Activated CD4-positive, alpha-beta memory T cell treated with anti-CD3 and anti-CD28 coated beads, Interleukin-2, amount 10 ng/mL, durations not matched to agents 7 days and 5 days (primary cell): ENCODE data around the gene DHRS7B. TPM values are rescaled to one million over a fixed set of nuclear protein-coding genes. Genes with fewer than 3 reads are reported as not detected.

Experiments used
- CTCF ChIA-PET: fragments of 350-600 bp; sonication (Branson Sonifier 250); formaldehyde crosslinking; loops from one replicate; lab custom pipeline; 2021; ENCODE audit warnings: antibody characterized with exemption, inconsistent platforms; lab: Charles Lee
- POLR2A ChIA-PET: fragments of 350-600 bp; sonication (Branson Sonifier 250); formaldehyde crosslinking; loops from one replicate; lab custom pipeline; 2021; ENCODE audit warnings: antibody characterized with exemption; lab: Charles Lee
- DNase-seq: peaks from one replicate; pipeline ENCODE4 v3.0.0-alpha.2; 2020
- H3K27ac Mint-ChIP-seq: one replicate; pipeline ENCODE4 v1.8.0; 2021; ENCODE audit warnings: mild to moderate bottlenecking, mixed read lengths
- H3K27me3 Mint-ChIP-seq: one replicate; pipeline ENCODE4 v1.8.0; 2021; ENCODE audit warnings: mixed read lengths
- H3K36me3 Mint-ChIP-seq: one replicate; pipeline ENCODE4 v1.8.0; 2021; ENCODE audit warnings: low read depth, mixed read lengths
- H3K4me1 Mint-ChIP-seq: one replicate; pipeline ENCODE4 v1.8.0; 2021; ENCODE audit warnings: mixed read lengths
- H3K4me3 Mint-ChIP-seq: one replicate; pipeline ENCODE4 v1.8.0; 2021; ENCODE audit warnings: mild to moderate bottlenecking, mixed read lengths
- H3K9me3 Mint-ChIP-seq: one replicate; pipeline ENCODE4 v1.8.0; 2021; ENCODE audit warnings: mixed read lengths
- total RNA-seq, 2 experiments: library from RNA; stranded (reverse); gene quantifications; one replicate each; pipeline ENCODE4 v1.2.3, GENCODE V29; 2021

The DHRS7B gene
- total RNA-seq, 2 experiments from 2014 or later, result 12.1 to 15.3 TPM

DNA sequence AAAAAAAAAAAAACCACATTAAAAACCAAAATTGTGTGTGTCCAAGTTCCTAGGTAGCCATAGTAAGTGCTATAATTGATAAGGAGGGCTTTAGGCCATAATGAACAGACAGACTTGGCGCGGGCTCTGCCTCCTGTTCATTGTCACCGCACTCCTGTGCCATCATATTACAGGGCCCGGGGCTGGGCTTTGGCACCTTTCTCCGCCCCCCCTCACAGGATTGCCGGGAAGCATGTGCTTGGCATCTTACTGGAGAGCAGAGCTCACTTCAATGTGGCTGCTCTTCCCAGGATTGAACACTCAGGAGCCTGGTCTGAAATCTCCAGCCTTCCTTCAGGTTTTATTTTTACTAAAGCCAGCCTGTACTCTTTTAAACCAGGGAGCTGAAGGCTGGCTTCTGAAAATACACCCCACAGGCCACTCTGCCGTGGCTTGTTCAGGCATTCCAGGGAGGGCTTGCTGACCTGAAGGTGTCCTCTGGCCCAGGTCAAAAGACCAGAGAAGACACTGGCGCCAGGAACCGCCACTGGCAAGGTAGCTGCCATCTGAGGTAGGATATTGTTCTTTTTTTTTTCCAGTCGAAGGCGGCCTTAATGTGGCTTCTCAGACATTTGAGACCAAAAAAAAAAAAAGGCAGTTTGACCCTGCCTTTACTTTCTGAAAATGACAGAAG lies 39.3 kb downstream of the DHRS7B start:
- ChIA-PET POLR2A (no interaction called here), CTCF (no interaction called here)
- no peaks in the 10 kb centered on the region for H3K9me3 Mint-ChIP-seq
- H3K4me1 Mint-ChIP-seq, result peaks cover 4% of the 10 kb centered on the region
- no peak overlapping the region for H3K4me3 Mint-ChIP-seq
- no peaks in the 10 kb centered on the region for H3K27me3 Mint-ChIP-seq
- DNase-seq, result no peak
- H3K36me3 Mint-ChIP-seq, result no peaks in the 10 kb centered on the region
- H3K27ac Mint-ChIP-seq, result no peak overlapping the region

GRCh38 chr17:21166595-21167210 lies 39.9 kb downstream of the DHRS7B start:
- Mint-ChIP-seq H3K4me3 (no peak overlapping the region), H3K9me3 (no peaks in the 10 kb centered on the region), H3K27me3 (no peaks in the 10 kb centered on the region), H3K4me1 (peaks cover 11% of the 10 kb centered on the region), H3K36me3 (no peaks in the 10 kb centered on the region), H3K27ac (no peak overlapping the region)
- ChIA-PET POLR2A (no interaction called here), CTCF (no interaction called here)
- DNase-seq, result no peak

- Mint-ChIP-seq H3K36me3 (no peaks in the 10 kb centered on the region), H3K27me3 (no peaks in the 10 kb centered on the region), H3K27ac (no peak overlapping the region), H3K4me3 (no peak overlapping the region), H3K9me3 (no peaks in the 10 kb centered on the region), H3K4me1 (peaks cover 14% of the 10 kb centered on the region)
- DNase-seq, result no peak
- CTCF ChIA-PET, result no interaction called here
- POLR2A ChIA-PET, result no interaction called here
Observed at GRCh38 chr17:21167303-21167702, 40.5 kb downstream of the DHRS7B start.

DNA sequence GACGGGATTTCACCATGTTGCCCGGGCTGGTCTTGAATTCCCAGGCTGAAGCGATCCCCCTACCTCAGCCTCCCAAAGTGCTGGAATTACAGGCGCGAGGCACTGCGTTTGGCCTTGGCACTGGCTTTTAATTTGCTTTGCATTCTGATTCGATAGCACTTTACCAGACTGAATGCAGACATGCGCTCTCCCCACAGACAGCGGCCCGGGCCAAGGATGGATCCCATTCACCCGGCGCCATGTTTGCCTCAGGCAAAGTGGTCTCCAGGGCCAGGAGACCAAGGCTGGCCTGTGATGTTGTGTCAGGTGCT lies 41.7 kb downstream of the DHRS7B start:
- Mint-ChIP-seq H3K9me3 (no peaks in the 10 kb centered on the region), H3K27me3 (no peaks in the 10 kb centered on the region), H3K27ac (no peak overlapping the region), H3K4me3 (no peak overlapping the region), H3K36me3 (no peaks in the 10 kb centered on the region), H3K4me1 (peaks cover 14% of the 10 kb centered on the region)
- CTCF ChIA-PET, result no interaction called here
- POLR2A ChIA-PET, result no interaction called here
- no peak for DNase-seq

- CTCF ChIA-PET, result no interaction called here
- no peak overlapping the region for H3K4me3 Mint-ChIP-seq
- no peaks in the 10 kb centered on the region for H3K36me3 Mint-ChIP-seq
- POLR2A ChIA-PET, result no interaction called here
- no peaks in the 10 kb centered on the region for H3K27me3 Mint-ChIP-seq
- no peak overlapping the region for H3K27ac Mint-ChIP-seq
- peaks cover 14% of the 10 kb centered on the region for H3K4me1 Mint-ChIP-seq
- no peak for DNase-seq
- no peaks in the 10 kb centered on the region for H3K9me3 Mint-ChIP-seq
Observed at GRCh38 chr17:21169496-21169895, 42.7 kb downstream of the DHRS7B start.

- Mint-ChIP-seq H3K27me3 (no peaks in the 10 kb centered on the region), H3K27ac (no peak overlapping the region), H3K36me3 (no peaks in the 10 kb centered on the region), H3K4me1 (peaks cover 14% of the 10 kb centered on the region), H3K9me3 (no peaks in the 10 kb centered on the region), H3K4me3 (no peak overlapping the region)
- POLR2A ChIA-PET, result no interaction called here
- DNase-seq, result no peak
- CTCF ChIA-PET, result no interaction called here
Observed at GRCh38 chr17:21170809-21171208, 44.0 kb downstream of the DHRS7B start.

DNA sequence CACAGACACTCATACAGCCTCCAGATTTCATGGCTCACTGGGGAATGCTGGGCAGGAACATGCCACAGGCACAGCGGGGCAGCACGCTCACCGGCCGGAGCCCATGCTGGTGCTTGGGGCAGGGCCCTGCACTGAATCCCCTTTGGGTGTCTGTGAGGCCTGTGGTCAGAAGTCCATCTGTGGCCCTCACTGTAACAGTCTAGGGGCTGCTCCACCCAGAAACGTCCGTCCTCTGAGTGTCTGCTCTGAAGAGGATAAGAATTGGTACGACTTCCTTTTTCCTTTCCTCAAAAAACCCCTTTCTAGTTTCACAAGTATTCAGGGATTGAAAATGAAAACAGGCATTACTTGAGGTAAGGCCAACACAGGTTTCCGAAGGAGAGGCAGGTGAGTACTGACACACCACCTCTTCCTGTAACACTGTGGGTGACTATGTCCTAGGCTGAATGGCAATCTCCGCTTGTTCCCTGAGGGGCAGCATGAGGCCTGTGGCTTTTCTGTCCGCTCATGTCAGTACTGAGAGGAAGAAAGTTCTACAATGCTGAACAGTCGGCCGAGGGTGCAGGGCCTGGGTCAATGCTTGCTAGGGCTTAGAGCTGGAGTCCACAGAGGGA lies 44.7 kb downstream of the DHRS7B start:
- Mint-ChIP-seq H3K27me3 (no peaks in the 10 kb centered on the region), H3K4me3 (no peak overlapping the region), H3K9me3 (no peaks in the 10 kb centered on the region), H3K27ac (no peak overlapping the region), H3K36me3 (no peaks in the 10 kb centered on the region), H3K4me1 (peaks cover 14% of the 10 kb centered on the region)
- CTCF ChIA-PET, result no interaction called here
- DNase-seq, result no peak
- POLR2A ChIA-PET, result no interaction called here

- H3K27ac Mint-ChIP-seq, result no peak overlapping the region
- CTCF ChIA-PET, result no interaction called here
Observed at GRCh38 chr17:21171970-21172510, 45.3 kb downstream of the DHRS7B start.

GRCh38 chr17:21172846-21173245 lies 46.1 kb downstream of the DHRS7B start:
- H3K4me1 Mint-ChIP-seq, result peaks cover 14% of the 10 kb centered on the region
- POLR2A ChIA-PET, result no interaction called here
- no peaks in the 10 kb centered on the region for H3K9me3 Mint-ChIP-seq
- no peaks in the 10 kb centered on the region for H3K36me3 Mint-ChIP-seq
- no peak overlapping the region for H3K27ac Mint-ChIP-seq
- CTCF ChIA-PET, result no interaction called here
- H3K27me3 Mint-ChIP-seq, result no peaks in the 10 kb centered on the region
- no peak for DNase-seq
- no peak overlapping the region for H3K4me3 Mint-ChIP-seq

More at GRCh38 chr17:21171970-21172510, 45.3 kb downstream of the DHRS7B start:
- peaks cover 14% of the 10 kb centered on the region for H3K4me1 Mint-ChIP-seq
- no peaks in the 10 kb centered on the region for H3K9me3 Mint-ChIP-seq
- H3K4me3 Mint-ChIP-seq, result no peak overlapping the region
- no peaks in the 10 kb centered on the region for H3K27me3 Mint-ChIP-seq
- POLR2A ChIA-PET, result no interaction called here
- no peaks in the 10 kb centered on the region for H3K36me3 Mint-ChIP-seq
- no peak for DNase-seq

- H3K27ac Mint-ChIP-seq, result no peak overlapping the region
- CTCF ChIA-PET, result no interaction called here
- no peaks in the 10 kb centered on the region for H3K27me3 Mint-ChIP-seq
- no peaks in the 10 kb centered on the region for H3K9me3 Mint-ChIP-seq
- H3K4me3 Mint-ChIP-seq, result no peak overlapping the region
- DNase-seq, result no peak
- peaks cover 14% of the 10 kb centered on the region for H3K4me1 Mint-ChIP-seq
- POLR2A ChIA-PET, result interaction anchor here (0.9 kb wide), 1 partner anchor 17 kb away, joined by 3 read pairs; no protein-coding TSS in a partner anchor
- no peaks in the 10 kb centered on the region for H3K36me3 Mint-ChIP-seq
Observed at GRCh38 chr17:21173543-21173942, 46.8 kb downstream of the DHRS7B start.

DNA sequence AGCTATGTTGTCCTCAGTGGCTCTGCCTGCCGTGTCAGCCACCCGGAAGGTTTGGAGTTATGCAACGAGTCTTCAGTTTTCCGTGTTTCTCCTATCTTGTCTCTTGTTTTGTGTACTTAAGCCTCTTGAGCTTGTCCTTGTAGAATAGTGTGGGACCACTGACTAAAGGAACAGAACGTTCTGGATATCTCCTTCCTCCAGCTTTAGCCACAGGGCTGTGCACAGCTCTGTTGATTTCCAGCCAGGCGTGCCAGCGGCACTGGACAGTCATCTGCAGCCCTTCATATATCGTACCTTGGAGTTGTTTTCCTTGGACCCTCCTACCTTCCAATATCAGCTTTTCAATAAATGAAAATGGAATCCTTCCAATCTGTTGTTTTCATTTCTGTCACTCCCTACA lies 47.4 kb downstream of the DHRS7B start:
- ChIA-PET CTCF (interaction anchor here (0.6 kb wide), 1 partner anchor 37 kb away, joined by 3 read pairs; no protein-coding TSS in a partner anchor), POLR2A (interaction anchor here (0.9 kb wide), 1 partner anchor 17 kb away, joined by 3 read pairs; no protein-coding TSS in a partner anchor)
- H3K27me3 Mint-ChIP-seq, result no peaks in the 10 kb centered on the region
- DNase-seq, result no peak
- peaks cover 14% of the 10 kb centered on the region for H3K4me1 Mint-ChIP-seq
- no peak overlapping the region for H3K27ac Mint-ChIP-seq
- H3K36me3 Mint-ChIP-seq, result no peaks in the 10 kb centered on the region
- no peak overlapping the region for H3K4me3 Mint-ChIP-seq
- no peaks in the 10 kb centered on the region for H3K9me3 Mint-ChIP-seq

GRCh38 chr17:21174713-21175112 lies 47.9 kb downstream of the DHRS7B start:
- CTCF ChIA-PET, result interaction anchor here (0.6 kb wide), 1 partner anchor 37 kb away, joined by 3 read pairs; no protein-coding TSS in a partner anchor
- POLR2A ChIA-PET, result no interaction called here
- no peak overlapping the region for H3K4me3 Mint-ChIP-seq
- peaks cover 14% of the 10 kb centered on the region for H3K4me1 Mint-ChIP-seq
- no peaks in the 10 kb centered on the region for H3K27me3 Mint-ChIP-seq
- no peak for DNase-seq
- H3K36me3 Mint-ChIP-seq, result no peaks in the 10 kb centered on the region
- H3K27ac Mint-ChIP-seq, result no peak overlapping the region
- no peaks in the 10 kb centered on the region for H3K9me3 Mint-ChIP-seq

DNA sequence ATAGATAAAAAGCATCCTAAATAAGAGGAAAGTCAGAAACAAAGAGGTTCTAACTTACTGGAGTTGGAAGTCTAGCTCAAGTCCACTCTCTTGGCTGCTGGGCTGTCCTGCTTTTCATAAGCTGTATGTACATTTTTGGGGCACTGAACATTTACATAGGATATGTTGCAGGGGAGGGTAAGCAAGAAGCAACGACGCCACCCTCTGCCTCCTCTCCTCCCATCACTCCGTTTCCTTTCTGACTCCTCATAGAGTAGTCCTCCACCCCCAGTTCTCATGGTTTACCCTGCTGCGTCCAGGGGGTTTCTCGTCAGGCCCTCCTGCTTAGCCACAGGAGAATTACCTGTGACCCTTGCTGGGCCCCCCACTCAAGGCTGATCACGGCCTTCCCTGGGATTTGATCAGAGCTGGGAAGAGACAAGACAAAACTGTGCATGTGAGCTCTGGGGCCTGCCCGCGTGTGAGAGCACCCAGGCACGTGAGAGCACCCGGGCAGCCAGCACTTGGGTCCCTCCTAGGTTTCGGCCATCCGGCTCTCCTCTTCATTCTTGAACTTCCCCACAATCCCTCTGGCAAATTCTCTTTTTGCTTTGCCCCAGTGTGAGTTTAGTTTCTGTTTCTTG lies 50.1 kb downstream of the DHRS7B start:
- POLR2A ChIA-PET, result no interaction called here
- no peaks in the 10 kb centered on the region for H3K9me3 Mint-ChIP-seq
- peaks cover 2% of the 10 kb centered on the region for H3K4me1 Mint-ChIP-seq
- CTCF ChIA-PET, result no interaction called here
- peak; percentile 7 for DNase-seq
- H3K27me3 Mint-ChIP-seq, result no peaks in the 10 kb centered on the region
- no peak overlapping the region for H3K27ac Mint-ChIP-seq
- no peak overlapping the region for H3K4me3 Mint-ChIP-seq
- peaks cover 2% of the 10 kb centered on the region for H3K36me3 Mint-ChIP-seq
